ENCODE measurements around the gene ELL. TPM values are rescaled to one million over a fixed set of nuclear protein-coding genes. Genes with fewer than 3 reads are reported as not detected.
A peak's percentile ranks its signal among the peaks of the same experiment; 100 is the strongest.

The ELL gene
- total and polyA plus RNA-seq, 2 experiments from 2014 or later = 16.4 to 24.2 TPM

DNA sequence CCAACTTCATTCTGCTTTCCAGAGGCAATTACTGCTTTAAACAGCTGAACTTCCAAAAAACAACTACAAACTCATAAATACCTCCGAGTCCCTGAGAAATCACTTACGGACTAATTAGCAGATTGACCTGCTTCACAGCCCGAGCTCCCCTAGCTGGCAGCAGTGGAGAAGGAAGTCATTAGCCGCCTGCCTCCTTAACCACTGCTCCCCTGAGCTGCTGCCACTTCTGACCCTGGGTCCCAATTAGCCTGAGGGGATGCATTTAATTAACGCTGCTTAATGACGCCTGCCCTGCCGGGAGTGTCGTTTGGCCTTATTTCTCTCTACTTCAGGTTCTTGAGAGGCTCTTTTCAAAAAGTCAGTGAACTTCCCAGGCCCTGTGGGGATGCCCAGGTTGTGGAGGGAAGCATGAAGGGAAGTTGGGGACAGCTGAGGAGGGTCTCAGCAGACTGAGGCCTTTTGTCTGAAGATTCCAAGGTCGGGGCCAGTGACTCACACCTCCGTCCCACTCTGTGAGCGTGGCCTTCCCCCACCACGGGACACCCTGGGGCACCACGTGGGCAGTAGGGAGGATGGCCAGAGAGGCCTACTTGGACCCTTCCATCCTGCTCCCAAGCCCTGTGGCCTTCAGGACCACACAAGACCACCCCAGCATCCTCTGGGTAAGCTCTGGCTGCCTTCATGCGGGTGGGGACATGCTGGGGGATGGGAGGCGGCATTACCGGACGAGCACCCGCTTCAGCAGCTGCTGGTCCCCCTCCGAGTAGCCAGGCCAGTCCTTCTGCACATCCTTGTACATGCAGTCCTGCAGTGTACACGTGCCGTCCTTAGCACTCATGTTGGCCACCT lies 64.2 kb downstream of the ELL start:
- Histone ChIP-seq H3K4me3 (no peak overlapping the region), H3K4me1 (ENCODE audit: insufficient read depth) (peaks cover 33% of the 10 kb centered on the region), H3K9me3 (ENCODE audit: low read depth) (no peaks in the 10 kb centered on the region), H3K36me3 (ENCODE audit: low read depth) (peaks cover 14% of the 10 kb centered on the region), H3K79me2 (ENCODE audit: insufficient read depth) (peaks cover 24% of the 10 kb centered on the region), H3K4me2 (ENCODE audit: unreplicated experiment) (no peak overlapping the region), H2AFZ (no peak overlapping the region), H3K27me3 (replicated peaks; ENCODE audit: insufficient read depth) (no peaks in the 10 kb centered on the region), H4K20me1 (ENCODE audit: insufficient read depth) (no peaks in the 10 kb centered on the region), H3K27ac (no peak overlapping the region), H3F3A (ENCODE audit: insufficient read depth) (peaks cover 19% of the 10 kb centered on the region), H3K9me2 (ENCODE audit: insufficient read depth) (no peaks in the 10 kb centered on the region), H3K9ac (no peak overlapping the region)
- in situ Hi-C loops (cut with MboI) = loop anchor here (25.0 kb wide), 2 partner anchors 130 to 380 kb away; partner anchors contain the start of genes REX1BD and UPF1
- TF ChIP-seq EZH2phosphoT487 (IDR thresholded peaks at IDR 0.05; ENCODE audit: insufficient read depth, low read depth) (no peak), EZH2 (IDR thresholded peaks at IDR 0.05; ENCODE audit: insufficient read depth, poor library complexity, severe bottlenecking) (no peak)
- no peak for DNase-seq
- WGBS, 2 experiments (ENCODE audit: low coverage in 1 of 2, low lambda C conversion rate in 2 of 2, missing lambda C conversion rate in 2 of 2) = 77 to 80% methylated on average over 19 to 21 of the region's 21 CpGs

- Histone ChIP-seq H3K79me2 (ENCODE audit: insufficient read depth) (peaks cover 19% of the 10 kb centered on the region), H3K27me3 (replicated peaks; ENCODE audit: insufficient read depth) (no peaks in the 10 kb centered on the region), H3K4me3 (no peak overlapping the region), H3K9ac (no peak overlapping the region), H3K9me2 (ENCODE audit: insufficient read depth) (no peaks in the 10 kb centered on the region), H3K36me3 (ENCODE audit: low read depth) (peaks cover 14% of the 10 kb centered on the region), H3K4me2 (ENCODE audit: unreplicated experiment) (no peak overlapping the region), H3K27ac (no peak overlapping the region), H3K4me1 (ENCODE audit: insufficient read depth) (peaks cover 40% of the 10 kb centered on the region), H3F3A (ENCODE audit: insufficient read depth) (peaks cover 19% of the 10 kb centered on the region), H2AFZ (no peak overlapping the region), H3K9me3 (ENCODE audit: low read depth) (no peaks in the 10 kb centered on the region), H4K20me1 (ENCODE audit: insufficient read depth) (no peaks in the 10 kb centered on the region)
- 40 to 41% methylated on average over 8 to 9 of the region's 9 CpGs for WGBS, 2 experiments (ENCODE audit: low coverage in 1 of 2, low lambda C conversion rate in 2 of 2, missing lambda C conversion rate in 2 of 2)
- DNase-seq = peak; percentile 75
- in situ Hi-C loops (cut with MboI) = loop anchor here (25.0 kb wide), 2 partner anchors 130 to 380 kb away; partner anchors contain the start of genes REX1BD and UPF1
- TF ChIP-seq EZH2 (IDR thresholded peaks at IDR 0.05; ENCODE audit: insufficient read depth, poor library complexity, severe bottlenecking) (no peak), EZH2phosphoT487 (IDR thresholded peaks at IDR 0.05; ENCODE audit: insufficient read depth, low read depth) (no peak)
Observed at GRCh38 chr19:18456974-18457373, 64.9 kb downstream of the ELL start.

DNA sequence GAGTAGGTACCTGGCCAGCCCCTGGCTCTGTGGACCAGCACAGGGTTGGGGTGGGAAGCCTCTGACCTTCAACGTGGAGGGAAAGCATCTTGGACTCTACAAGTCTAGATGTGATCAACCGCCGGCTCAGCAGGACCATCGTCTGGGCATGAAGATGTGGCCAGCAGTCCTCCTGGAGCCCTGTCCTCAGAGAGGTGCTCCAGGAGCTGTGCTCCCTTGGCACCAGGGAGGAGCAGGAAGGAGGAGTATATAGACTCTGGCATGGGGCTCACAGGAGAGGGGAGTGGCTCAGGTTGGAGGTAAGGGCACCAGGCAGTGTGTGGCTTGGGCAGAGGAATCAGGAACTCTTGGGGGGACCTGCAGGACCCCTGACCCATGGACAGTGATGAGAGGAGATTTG lies 65.6 kb downstream of the ELL start:
- H3F3A ChIP-seq (ENCODE audit: insufficient read depth) = peaks cover 19% of the 10 kb centered on the region
- peaks cover 41% of the 10 kb centered on the region for H3K4me1 ChIP-seq (ENCODE audit: insufficient read depth)
- no peaks in the 10 kb centered on the region for H3K9me2 ChIP-seq (ENCODE audit: insufficient read depth)
- no peaks in the 10 kb centered on the region for H4K20me1 ChIP-seq (ENCODE audit: insufficient read depth)
- H2AFZ ChIP-seq = no peak overlapping the region
- no peak for TF ChIP-seq EZH2phosphoT487 (IDR thresholded peaks at IDR 0.05; ENCODE audit: insufficient read depth, low read depth)
- no peak for TF ChIP-seq EZH2 (IDR thresholded peaks at IDR 0.05; ENCODE audit: insufficient read depth, poor library complexity, severe bottlenecking)
- H3K79me2 ChIP-seq (ENCODE audit: insufficient read depth) = peaks cover 16% of the 10 kb centered on the region
- no peak overlapping the region for H3K27ac ChIP-seq
- H3K4me2 ChIP-seq (ENCODE audit: unreplicated experiment) = no peak overlapping the region
- H3K36me3 ChIP-seq (ENCODE audit: low read depth) = peaks cover 14% of the 10 kb centered on the region
- no peak for DNase-seq
- H3K9me3 ChIP-seq (ENCODE audit: low read depth) = no peaks in the 10 kb centered on the region
- in situ Hi-C loops (cut with MboI) = loop anchor here (25.0 kb wide), 2 partner anchors 131 to 381 kb away; partner anchors contain the start of genes REX1BD and UPF1
- WGBS, 2 experiments (ENCODE audit: low coverage in 1 of 2, low lambda C conversion rate in 2 of 2, missing lambda C conversion rate in 2 of 2) = 82% methylated on average over 4 of the region's 4 CpGs
- no peak overlapping the region for H3K9ac ChIP-seq
- H3K4me3 ChIP-seq = no peak overlapping the region
- no peaks in the 10 kb centered on the region for H3K27me3 ChIP-seq (replicated peaks; ENCODE audit: insufficient read depth)

GRCh38 chr19:18453269-18454024 lies 68.4 kb downstream of the ELL start:
- peaks cover 13% of the 10 kb centered on the region; the same call in 1 of the 2 replicates for H3K79me2 ChIP-seq (ENCODE audit: insufficient read depth)
- H3K4me3 ChIP-seq = no peak overlapping the region
- in situ Hi-C loops (cut with MboI) = loop anchor here (25.0 kb wide), 2 partner anchors 134 to 384 kb away; partner anchors contain the start of genes REX1BD and UPF1
- H3K27me3 ChIP-seq (replicated peaks; ENCODE audit: insufficient read depth) = no peaks in the 10 kb centered on the region
- 55 to 57% methylated on average over 10 of the region's 10 CpGs for WGBS, 2 experiments (ENCODE audit: low coverage in 1 of 2, low lambda C conversion rate in 2 of 2, missing lambda C conversion rate in 2 of 2)
- DNase-seq = peak; percentile 74
- H3K9ac ChIP-seq = no peak overlapping the region
- H3F3A ChIP-seq (ENCODE audit: insufficient read depth) = peaks cover 14% of the 10 kb centered on the region
- peaks cover 5% of the 10 kb centered on the region; the same call in 1 of the 2 replicates for H3K36me3 ChIP-seq (ENCODE audit: low read depth)
- H3K4me2 ChIP-seq (ENCODE audit: unreplicated experiment) = peak overlapping the region; percentile 37
- peaks cover 31% of the 10 kb centered on the region for H3K4me1 ChIP-seq (ENCODE audit: insufficient read depth)
- no peaks in the 10 kb centered on the region for H3K9me3 ChIP-seq (ENCODE audit: low read depth)
- no peaks in the 10 kb centered on the region for H3K9me2 ChIP-seq (ENCODE audit: insufficient read depth)
- H4K20me1 ChIP-seq (ENCODE audit: insufficient read depth) = no peaks in the 10 kb centered on the region
- TF ChIP-seq EZH2phosphoT487 (IDR thresholded peaks at IDR 0.05; ENCODE audit: insufficient read depth, low read depth) (no peak), EZH2 (IDR thresholded peaks at IDR 0.05; ENCODE audit: insufficient read depth, poor library complexity, severe bottlenecking) (no peak)
- peak overlapping the region; percentile 66 for H3K27ac ChIP-seq
- no peak overlapping the region for H2AFZ ChIP-seq

Measured in GM23248 (cell line).